HG02678 (cell line): ENCODE results near the gene RAB11A.
A peak's percentile ranks its signal among the peaks of the same experiment; 100 is the strongest.

Source experiments
- ATAC-seq: cut with Tn5 transposase; IDR thresholded peaks from one replicate; pipeline ENCODE4 v1.9.1; 2021; ENCODE audit warnings: mild to moderate bottlenecking, moderate library complexity; ENCODE audit not compliant: unreplicated experiment

The RAB11A gene

DNA sequence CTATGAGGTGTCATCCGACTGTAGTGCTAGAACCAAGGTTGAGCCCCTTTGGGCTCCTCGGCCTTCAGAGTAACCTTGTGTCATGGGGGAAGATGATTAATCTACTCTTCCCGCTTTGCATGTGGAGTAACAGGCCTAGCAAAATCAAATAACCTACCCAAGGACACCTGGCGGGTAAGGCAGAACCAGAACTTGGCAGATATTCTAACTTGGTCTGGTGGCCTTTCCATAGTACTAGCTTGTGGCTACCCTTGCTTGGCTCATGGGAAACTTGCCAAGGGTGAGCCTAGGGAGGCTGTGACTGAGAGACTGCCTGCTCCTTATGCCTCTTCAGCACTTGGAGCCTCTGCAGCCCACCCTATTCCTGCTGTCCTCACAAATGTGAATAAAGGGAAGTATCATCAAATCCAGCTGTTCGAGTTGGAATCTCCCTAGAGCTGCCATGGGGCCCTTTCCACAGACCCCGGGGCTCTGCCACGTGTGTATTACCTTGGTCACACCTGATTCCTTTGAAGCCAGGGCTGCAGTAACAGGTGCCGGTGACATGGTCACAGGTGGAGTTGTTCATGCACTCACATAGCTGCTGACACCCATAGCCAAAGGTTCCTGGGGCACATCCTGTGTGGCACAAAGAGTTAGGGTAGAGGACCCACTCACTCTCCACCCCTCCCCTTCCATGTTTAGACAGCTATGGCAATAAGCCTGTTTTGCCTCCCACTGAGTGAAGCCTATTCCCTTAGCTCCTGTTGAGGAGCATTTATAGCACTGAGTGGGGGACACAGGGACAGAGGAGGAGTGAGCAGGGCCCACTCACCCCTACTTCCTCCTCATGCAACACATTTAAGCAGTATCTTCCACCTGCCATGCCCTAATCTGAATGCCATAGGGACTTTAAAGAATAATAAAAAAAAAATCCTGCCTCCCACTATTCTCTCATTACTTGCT, 46.0 kb downstream of the RAB11A start:
- no peak for ATAC-seq

DNA sequence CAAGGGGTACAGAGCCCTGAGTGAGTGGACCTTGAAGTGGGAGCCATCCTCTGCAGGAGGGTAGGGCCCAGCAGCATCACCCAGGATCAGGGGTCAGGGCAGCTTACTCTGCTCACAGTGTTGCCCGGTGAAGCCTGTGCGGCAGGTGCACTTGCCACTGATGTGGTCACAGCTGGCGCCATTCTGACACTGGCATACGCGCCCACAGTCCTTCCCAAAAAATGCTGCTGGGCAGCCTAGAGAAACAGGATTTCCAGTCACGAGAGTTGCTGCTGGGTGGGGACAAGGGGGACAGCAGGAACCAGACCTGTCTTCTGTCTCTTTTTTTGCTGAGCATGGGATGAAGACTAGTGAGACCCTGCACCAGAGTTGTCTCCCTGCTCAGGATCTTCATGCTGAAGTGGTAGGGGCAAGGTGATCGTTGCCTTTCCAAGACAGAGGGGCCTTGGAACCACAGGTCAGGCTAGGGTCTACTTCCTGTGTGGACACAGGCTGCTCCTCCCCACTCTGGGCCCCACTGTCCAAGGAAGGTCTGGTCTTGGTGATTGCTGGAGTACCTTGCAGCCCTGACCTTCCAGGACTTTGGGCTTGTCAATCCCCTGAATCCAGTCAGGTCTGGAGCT, 46.9 kb downstream of the RAB11A start:
- ATAC-seq, result no peak

DNA sequence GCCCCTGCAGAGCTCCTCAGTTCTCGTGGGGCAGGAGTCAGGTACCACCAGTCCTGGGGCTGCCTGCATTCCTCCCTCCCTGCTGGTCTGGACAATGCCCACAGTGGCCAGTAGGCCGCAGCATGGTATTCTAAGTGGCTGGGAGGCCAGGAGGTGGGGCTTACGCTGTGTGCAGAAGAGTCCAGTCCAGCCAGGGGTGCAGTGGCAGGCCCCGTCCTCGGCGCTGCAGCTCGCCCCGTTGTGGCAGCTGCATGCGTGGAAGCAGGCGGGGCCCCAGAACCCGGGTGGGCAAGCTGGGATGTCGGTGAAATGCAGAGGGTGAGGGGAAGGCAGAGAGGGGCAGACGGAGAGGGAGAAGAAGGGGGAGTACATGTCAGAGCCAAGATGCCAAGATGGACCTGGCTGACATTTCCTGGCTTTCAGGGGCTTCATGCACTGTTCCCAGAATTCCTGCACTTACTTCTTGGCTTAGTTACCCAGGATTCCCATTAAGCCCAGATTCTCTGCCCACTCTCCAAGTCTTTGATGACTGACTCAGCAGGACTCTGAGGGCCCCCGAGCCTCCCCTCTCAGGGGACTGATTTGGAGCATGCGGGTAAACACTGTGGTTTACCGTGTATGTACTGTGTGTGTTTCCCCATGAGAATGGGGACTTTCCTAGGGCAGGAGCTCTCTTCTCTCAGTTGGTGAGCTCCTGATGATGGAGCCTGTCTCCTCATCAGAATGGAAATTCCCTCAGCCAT, 47.5 kb downstream of the RAB11A start:
- ATAC-seq, result peak; percentile 55

DNA sequence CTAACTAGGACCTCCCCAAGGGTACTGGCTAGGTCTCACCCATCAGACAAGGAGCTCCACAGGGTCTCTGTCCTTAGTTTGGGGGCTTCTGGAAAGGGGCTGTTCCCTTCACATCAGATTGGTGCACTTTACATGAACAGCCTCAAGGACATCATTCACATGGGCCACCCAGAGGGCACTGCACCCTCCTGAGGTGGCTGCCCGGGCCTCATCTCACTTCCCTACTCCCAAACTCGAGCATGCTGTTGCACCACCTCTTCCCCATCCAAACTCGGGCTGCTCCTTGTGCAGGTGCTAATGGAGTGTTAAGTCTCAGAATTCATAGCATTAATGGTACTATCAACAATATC, 48.1 kb downstream of the RAB11A start:
- peak; percentile 4 for ATAC-seq

DNA sequence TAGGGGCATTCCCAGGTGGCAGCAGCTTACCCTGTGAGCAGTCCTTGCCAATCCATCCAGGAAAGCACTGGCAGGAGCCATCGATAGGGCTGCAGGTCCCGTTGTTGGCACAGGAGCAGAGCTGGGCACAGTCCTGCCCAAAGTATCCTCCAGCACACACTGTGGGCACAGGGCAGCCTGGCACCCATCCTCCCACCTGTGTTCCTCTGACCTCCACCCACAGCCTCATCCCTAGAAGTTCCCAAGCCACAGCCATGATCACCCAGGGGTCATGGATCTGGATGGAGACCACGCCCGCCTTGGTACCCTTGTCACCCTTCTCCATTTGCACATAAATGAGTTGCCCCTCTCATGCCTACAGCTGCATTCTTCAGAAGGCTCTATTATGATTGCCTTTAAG, 48.6 kb downstream of the RAB11A start:
- ATAC-seq, result no peak

DNA sequence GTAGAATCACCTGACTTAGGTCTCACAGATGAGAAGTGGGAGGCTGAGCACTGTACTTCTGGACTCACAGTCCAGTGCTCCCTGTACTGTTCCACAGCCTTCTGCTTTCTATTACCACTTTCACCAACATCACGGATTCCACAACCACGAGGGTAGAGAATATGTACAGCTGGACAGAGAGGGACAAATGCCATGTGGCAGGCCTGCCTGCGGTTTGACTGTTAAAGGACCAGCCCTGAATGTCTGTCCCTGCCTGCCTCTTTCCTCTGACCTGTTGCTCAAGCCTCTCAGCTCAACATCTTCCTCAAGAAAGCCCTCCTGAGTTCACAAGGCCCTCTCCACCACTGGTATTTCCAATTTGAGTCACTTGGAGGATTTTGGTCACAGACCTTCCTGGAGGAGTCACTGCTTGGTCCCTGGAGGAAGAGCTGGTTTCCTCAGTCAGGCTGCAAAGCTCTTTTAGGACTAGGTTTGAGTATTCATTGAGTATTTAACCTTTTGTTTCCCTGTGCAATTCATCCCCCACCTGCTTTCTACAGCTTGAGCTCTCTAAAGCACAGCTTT, 49.1 kb downstream of the RAB11A start:
- ATAC-seq, result no peak

DNA sequence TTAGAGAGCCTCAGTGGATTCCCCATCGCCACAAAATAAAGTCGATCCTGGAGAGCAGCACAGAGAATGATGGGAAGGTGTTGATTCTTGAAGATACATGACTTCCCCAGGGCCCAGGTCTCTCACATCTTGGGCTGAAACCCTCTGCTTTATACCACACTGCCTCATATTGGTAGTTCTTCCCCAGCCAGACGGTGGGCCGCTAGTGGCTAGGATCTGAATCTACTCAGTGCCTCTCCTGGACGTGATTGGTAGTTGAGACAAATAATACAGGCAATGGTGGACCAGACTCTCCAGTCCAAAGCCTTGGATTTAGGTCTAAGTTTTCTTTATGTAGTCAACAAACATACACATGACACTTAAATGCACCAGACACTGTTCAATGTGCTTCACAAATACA, 49.7 kb downstream of the RAB11A start:
- no peak for ATAC-seq

DNA sequence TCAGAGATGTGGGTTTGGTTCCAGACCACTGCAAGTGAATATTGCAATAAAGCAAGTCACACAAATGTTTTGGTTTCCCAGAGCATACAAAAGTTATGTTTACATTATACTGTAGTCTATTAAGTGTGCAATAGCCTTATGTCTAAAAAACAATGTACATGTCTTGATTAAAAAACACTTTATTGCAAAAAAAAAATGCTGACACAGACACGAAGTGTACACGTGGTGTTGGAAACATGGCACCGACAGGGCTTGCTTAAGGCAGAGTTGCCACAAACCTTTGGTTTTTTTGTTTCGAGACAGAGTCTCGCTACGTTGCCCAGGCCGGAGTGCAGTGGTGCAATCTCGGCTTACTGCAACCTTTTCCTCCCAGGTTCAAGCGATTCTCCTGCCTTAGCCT, 50.1 kb downstream of the RAB11A start:
- no peak for ATAC-seq

DNA sequence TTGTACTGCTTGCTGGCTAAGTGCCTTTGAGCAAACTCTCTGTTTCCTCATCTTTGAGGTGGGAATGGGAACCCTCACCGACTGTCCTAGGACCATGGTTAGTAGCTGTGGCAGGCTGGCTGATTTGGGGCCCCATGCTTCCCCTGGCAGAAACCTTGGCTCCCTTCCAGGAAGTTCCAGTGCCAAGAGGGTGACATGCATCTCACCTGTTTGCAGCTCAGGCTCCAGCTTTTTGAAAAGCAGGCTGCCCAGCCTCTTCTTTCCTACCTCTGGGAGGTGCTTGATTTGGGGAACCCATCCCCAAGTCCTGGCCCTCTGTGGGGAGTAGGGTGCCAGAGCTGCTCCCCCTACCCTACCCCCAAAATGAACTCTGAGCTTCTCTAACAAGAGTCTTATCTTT, 50.8 kb downstream of the RAB11A start:
- ATAC-seq, result no peak

DNA sequence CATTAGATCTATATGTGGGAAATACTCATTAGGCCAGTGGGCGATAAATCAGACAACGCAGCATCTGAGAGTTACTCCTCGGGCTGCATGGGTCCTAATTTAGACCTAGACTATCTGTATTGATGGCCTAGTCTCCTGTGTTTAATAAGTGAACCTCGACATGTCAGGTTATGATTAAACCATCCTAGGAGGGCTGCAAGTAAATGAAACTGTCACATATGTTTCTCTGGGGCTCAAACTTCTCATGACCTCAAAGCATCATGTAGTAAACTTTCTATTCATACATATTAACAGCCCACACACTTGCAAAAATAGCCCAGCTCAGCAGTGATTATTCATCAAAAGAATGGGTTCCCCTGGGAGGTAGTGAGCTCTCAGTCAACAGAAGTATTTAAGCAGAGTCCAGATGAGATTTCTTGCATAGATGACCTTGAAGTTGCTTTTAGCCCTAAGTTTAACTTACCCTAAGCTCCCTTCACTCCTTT, 51.6 kb downstream of the RAB11A start:
- ATAC-seq, result peak; percentile 36

DNA sequence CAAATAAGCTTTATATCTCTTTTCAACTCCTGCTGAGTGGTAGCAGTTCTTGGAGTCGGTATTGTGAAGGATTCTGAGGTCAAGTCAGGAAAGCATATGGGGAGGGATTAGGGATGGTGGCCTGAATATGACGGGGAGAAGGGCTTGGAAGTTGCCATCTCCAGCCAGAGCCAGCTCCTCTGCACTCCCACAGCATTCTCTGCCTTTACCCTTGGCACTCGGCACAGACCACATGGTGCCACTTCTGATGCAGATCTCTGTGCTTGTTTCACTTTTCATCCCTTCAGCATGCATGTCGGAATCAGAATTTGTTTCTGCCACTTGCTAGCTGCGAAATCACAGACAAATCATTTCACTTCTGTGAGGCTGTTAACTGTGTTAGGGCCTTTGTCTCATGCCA, 52.5 kb downstream of the RAB11A start:
- no peak for ATAC-seq

DNA sequence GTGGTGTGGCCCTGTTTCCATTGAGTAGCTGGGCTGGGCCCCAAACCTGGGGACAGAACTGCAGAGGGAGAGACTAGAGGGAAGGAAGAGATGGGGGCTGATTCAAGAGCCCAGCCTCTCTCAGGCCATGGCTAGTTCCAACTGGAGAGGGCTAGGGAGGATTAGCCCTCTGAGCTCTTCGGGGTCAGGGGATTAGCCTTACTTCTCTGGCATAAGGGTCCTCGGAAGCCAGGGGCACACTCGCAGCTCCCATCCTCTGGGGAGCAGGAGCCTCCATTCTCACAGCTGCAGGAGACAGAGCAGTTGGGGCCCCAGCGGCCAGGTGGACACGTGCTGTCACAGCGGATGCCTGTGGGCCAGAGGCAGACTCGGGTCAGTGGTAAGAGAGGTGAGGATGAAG, 53.3 kb downstream of the RAB11A start:
- ATAC-seq, result no peak

DNA sequence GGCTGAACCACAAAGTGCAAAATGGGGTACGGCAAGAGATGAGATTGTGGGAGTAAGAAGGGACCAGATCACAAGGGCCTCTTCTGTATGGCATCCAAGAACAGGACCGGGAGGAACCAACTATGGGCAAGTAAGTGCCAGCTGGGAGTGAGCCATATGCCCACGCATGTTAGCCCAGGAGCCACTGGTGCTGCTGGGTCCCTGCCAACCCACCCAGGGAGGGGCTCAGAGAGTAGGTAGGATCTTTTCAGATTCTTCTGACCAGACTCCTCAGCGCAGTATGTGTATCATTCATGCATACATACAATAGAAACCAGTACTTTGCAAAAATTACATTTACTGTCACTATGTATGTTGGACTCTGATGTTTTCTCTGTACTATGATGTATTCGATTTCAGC, 54.0 kb downstream of the RAB11A start:
- ATAC-seq, result no peak

DNA sequence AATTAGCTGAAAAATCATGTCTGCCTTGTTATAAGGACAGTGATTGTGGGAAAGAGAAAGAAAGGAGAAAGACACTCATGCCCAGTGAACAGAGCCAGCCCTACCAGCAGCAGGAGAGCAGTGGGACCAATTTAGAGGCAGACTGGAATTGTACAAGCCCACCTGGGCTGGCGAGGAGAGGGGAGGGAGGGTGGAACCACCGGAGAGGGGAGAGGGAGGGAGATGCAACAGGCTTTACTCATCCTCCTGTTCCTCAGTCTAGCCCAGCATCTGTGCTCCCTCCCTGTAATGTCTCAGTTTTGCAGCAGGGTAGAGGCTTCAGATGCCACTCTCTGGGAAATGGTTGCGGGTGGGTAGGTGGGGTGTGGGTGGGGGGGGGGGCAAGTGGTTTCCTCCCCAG, 54.7 kb downstream of the RAB11A start:
- no peak for ATAC-seq

DNA sequence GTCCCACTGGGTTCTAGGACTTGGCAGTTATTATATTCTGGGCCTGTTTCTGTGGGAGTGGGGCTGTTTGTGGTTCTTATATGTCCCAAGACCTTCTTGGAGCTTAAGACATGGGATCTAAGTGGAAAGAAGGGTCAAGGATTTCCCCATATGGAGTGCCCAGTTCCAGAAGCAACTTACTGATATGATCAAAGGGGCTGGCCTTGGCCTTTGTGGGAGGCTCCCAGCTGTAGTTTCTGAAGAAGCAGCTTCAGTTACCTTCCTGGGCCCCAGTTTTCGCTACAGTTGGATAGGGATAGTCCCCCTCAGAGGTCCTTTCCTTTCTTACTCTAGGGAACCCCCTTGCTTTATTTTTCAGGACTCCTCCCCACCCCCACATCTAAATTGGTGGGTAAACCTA, 56.0 kb downstream of the RAB11A start:
- ATAC-seq, result no peak

DNA sequence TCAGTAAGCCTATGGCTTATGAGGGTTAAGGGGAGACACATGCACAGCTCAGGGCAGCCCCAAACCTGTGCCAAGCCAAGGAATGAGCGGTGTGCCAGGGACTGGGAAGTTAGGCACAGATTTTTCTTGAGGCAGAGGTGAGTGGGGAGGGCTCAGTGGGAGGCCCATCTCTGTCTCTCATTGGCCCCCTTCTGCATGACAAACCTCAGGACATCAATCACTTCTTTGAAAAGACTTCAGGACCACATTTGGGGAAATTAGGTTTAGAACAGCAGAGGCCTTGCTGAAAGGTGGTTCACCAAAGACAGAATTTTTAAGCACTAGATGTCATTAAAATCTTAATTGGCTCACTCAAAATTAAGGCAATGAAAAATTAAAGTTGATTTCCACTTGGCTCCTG, 57.2 kb downstream of the RAB11A start:
- ATAC-seq, result no peak

DNA sequence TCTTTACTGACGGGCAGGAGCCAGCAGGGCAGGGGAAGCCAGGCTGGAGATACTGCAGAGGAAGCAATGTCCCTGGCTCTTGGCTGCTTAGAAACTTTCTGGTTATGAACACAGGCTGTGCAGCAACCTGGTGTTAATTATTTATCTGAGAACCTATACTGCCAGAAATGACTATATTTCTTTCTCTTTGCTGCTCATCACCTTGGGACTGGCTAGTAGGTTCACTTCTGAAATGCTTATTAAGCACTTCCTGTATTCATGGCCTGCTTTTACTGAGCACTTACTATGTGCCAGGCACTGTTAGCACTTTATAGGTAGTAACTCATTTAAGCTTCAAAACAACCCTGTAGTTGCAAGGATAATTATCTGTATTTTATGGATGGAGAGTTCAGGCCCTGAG, 57.6 kb downstream of the RAB11A start:
- ATAC-seq, result peak; percentile 62

DNA sequence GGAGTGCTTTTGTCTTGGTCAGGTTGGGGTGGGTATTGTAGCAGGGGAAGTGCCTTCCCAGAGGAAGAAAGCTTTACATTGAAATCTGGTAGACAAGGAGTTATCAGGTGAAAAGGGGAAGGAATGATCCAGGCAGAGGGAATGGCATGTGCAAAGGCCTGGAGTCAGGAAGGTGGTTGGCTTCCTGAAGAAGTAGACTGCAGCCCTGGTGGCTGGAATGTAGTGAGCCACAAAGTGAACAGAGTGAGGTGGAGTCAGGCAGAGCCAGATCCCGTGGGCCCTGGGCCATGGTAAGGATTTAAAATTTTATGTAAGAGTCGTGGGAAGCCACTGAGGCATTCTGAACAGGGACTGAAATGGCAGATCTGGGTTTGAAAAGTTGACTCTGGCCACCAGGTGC, 58.3 kb downstream of the RAB11A start:
- no peak for ATAC-seq

DNA sequence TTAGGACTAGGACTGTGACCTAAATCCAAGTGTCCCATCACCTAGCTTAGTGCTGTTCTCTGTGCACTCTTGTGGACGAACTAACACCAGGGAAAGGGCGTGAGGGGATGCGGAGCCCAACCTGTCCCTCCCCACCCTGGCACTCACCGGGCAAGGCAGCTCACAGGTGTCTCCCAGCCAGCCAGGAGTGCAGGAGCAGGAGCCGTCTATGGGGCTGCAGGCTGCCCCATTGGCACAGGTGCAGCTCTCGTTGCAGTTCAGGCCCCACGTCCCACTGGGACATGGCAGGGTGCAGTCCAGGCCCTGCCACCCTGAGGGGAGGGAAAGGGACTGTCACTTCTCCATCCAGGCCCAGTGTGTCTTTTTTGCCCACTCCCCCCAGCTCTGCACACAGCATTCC, 60.3 kb downstream of the RAB11A start:
- no peak for ATAC-seq

DNA sequence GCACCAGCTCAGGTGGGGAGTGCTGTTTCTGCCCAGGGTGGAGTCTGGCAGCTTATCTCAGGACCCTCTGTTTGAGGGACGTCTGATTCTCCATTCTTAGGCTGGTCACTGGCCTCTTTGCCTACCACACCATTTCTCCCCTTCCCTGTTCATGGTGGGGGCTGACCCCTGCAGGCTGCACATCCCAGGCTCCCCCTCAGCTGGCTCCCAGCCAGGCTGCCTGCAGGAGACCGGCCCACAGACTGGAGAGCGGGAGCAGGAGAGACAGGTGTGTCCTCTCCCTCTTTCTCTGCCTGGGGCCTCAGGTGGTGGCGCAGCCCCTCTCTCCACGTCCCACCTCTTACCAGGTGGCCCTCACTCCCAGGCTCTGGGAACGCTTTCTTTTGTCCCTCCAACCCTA, 60.8 kb downstream of the RAB11A start:
- no peak for ATAC-seq

DNA sequence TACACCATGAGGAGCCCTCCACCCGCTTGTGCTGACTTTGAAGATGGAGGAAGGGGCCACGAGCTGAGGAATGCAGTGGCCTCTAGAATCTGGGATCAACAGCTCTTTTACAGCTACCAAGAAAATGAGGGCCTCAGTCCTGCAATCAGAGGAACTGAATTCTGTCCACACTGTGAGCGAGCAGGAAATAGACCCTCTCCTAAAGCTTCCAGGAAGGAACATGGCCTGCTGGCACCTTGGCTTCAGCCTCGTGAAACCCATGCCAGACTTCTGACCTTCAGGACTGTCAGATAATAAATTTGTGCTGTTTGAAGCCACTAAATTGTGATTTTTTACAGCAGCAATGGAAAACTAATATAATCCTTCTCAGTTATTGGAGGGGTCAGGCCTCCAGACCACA, 61.9 kb downstream of the RAB11A start:
- ATAC-seq, result no peak
